ENCODE measurements around the gene OSBPL5.
A peak's percentile ranks its signal among the peaks of the same experiment; 100 is the strongest.
"Not testable (repeated sequence)": the region's sequence is repeated elsewhere in the genome, so short reads cannot be mapped to it uniquely, and the experiment has no call there.

OSBPL5 gene

DNA sequence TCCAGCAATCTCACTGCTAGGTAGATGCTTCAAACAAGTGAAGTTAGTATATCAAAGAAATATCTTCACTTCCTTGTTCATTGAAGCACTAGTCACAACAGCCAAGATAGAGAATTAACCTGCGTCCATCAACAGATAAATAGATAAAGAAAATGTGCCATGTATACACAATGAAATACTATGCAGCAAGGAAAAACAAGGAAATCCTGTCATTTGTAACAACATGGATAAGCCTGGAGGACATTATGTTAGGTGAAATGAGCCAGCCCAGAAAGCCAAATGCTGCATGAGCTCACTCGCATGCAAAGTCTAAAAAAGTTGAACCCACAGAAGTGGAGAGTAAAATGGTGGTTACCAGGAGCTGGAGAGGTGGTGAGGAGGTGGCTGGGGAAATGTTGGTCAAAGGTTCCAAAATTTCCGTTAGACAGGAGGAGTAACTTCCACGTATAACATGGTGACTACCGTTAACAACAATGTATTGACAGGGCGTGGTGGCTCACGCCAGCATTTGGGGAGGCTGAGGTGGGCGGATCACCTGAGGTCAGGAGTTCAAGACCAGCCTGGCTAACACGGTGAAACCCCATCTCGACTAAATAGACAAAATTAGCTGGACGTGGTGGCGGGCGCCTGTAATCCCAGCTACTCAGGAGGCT lies 84.3 kb downstream of the OSBPL5 start:
- peak in 1 of 4 experiments; percentile 1 for DNase-seq

DNA sequence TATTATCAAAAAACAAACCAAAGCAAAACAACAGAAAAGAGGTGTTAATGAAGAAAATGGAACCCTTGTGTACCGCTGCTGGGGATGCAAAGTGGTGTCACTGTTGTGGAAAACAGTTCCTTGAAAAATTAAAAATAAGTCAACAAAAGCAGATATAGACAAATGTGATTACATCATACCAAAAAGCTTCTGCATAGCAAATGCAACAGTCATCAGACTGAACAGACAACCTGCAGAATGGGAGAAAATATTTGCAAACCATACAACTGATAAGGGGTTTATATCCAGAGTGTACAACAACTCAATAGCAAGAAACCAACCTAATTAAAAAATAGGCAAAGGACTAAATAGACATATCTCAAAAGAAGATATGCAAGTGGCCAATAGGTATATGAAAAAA lies 85.0 kb downstream of the OSBPL5 start:
- DNase-seq, result peak in 1 of 4 experiments; percentile 16

DNA sequence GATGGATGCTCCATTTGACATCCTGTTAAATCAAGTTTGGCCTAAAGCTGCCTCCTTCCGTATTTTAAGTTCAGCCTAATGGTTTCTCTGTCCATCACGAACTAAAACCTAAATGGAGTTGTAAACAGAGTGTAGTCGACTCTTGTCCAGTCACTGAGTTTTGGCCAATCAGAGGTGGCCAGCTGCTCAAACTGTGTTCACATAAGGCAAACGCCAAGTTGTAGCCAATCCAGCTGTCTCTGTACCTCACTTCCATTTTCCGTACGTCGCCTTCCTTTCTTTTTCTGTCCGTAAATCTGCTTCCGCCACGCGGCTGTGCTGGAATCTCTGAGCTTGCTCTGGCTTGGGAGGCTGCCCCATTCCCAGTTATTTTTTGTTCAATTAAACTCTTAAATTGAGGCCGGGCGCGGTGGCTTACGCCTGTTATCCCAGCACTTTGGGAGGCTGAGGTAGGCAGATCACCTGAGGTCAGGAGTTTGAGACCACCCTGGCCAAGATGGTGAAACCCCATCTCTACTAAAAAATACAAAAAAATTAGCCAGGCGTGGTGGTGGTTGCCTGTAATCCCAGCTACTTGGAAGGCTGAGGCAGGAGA lies 87.2 kb downstream of the OSBPL5 start:
- peak in 1 of 4 experiments; percentile 1 for DNase-seq

DNA sequence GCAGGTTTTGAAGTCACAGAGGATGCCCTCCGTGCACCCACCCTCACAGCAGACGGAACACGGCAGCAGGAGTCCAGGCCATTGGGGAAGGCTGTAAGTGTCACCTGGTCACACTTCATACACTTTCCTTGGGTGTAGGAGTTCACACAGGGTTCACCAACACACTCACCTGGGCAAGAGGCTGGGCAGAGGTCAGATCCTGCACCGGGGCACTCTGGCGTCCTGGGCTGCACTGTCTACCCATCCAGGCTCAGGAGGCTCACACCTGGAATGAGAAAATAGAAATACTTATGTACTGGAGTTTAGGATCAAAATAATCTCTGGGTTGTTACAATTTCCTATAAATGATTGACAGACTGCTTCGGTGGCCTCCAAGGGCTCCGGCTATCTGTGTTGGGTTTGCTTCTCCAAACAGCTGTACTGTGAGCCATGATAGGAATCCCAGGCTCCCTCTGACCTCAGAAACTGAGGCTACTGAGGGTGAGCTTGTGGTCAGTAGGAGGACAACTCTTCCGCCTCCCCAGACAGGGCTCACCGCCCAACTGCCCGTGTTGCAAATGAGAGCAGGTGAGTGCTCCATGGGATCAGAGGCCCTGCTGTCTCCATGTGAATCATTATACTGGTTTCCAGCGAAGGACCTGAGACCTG lies 87.8 kb downstream of the OSBPL5 start:
- DNase-seq, result no peak

DNA sequence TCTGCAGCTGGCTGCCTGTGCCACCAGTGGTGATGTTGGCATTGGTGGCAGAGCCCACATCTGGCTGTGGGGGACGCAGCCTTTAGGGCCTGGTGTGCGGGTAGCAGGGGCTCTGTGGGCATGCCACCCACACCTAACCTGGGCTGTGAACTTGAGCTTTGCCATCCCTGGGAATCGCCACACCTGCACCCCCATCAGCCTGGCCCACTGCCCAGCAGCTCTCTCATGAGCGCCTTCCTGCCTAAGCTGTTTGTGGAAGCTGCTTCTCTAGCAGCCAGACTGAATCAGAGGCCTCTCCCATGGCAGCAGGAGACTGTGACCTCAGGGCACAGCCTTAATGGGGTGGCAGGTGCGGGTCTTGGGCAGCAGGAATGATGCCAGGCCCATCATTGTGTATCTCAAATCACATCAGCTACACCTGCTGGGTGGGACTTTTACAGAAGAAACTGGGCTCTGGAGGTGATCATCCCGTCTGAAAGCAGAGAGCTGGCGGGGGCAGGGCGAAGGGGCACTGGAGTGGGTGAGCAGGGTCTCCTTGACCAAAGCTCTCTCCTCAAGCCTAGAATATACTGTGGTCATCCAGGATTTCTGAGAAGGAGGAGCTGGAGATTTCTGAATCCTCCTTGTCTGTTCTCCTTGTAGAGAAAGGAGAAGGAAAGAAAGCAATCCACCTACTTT lies 90.1 kb downstream of the OSBPL5 start:
- peak in 1 of 4 experiments; percentile 1 for DNase-seq

DNA sequence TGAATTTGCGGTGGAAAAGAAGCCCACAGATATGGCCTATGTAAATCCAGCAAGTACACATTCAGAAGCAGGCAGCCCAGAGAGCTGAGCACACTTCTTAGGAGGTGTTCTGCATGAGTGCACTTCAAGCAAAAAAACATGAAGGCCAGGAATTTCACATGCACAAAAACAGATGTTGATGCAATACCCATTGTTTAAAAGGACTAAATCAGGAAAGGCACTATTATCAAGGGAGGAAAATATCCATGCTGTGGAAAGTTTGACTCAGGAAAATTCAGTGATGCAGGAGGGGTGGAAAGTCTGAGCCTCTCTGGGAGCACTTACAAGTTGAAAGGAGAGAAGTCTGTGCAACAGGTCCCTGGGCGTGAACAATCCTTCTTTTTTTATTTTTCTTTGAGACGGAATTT lies 92.1 kb downstream of the OSBPL5 start:
- no peak for DNase-seq

DNA sequence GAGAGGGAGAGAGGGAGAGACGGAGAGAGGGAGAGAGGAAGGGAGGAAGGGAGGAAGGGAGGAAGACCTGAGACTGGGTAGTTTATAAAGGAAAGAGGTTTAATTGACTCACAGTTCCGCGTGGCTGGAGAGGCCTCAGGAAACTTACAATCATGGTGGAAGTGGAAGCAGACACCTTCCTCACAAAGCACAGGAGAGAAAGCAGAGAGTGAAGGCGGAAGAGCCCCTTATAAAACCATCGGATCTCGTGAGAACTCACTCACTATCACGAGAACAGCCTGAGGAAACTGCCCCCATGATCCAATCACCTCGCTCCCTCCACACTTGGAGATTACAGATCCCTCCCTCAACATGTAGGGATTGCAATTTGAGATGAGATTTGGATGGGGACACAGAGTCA lies 95.7 kb downstream of the OSBPL5 start:
- DNase-seq, result no peak

DNA sequence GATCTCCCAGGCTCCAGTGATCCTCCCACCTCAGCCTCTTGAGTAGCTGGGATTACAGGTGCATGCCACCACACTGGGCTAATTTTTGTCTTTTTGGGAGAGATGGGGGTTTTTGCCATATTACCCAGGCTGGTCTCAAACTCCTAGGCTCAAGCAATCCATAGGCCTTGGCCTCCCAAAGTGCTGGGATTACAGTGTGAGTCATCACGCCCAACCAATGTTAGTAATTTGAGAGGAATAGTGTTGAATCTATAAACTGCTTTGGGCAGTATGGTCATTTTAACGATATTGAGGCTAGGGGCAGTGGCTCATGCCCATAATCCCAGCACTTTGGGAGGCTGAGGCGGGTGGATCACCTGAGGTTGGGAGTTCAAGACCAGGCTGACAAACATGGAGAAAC lies 98.8 kb downstream of the OSBPL5 start:
- DNase-seq, result not testable (repeated sequence)

DNA sequence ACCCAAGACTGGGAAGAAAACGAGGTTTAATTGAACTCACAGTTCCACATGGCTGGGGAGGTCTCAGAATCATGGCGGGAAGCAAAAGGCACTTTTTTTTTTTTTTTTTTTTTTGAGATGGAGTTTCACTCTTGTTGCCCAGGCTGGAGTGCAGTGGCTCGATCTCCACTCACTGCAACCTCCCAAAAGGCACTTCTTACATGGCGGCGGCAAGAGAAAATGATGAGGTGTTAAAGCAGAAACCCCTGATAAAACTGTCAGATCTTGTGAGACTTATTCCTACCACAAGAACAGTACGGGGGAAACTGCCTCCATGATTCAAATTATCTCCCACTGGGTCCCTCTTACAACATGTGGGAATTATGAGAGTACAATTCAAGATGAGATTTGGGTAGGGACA lies 100.4 kb downstream of the OSBPL5 start:
- DNase-seq, result not testable (repeated sequence)

DNA sequence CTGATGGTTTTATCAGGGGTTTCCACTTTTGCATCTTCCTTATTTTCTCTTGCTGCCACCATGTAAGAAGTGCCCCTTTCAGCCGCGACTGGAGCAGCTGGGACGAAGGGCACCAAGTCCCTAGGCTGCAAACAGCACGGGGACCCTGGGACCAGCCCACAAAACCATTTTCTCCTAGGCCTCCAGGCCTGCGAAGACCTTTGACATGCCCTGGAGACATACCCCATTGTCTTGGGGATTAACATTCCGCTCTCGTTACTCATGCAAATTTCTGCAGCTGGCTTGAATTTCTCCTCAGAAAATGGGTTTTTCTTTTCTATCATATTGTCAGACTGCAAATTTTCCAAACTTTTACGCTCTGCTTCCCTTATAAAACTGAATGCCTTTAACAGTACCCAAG lies 101.2 kb downstream of the OSBPL5 start:
- DNase-seq, result not testable (repeated sequence)

DNA sequence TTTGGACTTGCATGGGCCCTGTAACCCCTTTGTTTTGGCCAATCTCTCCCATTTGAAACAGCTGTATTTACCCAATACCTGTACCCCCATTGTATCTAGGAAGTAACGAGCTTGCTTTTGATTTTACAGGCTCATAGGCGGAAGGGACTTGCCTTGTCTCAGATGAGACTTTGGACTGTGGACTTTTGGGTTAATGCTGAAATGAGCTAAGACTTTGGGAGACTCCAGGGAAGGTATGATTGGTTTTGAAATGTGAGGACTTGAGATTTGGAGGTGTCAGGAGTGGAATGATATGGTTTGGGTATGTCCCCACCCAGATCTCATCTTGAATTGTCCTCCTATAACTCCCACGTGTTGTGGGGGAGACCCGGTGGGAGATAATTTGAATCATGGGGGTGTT lies 101.7 kb downstream of the OSBPL5 start:
- not testable (repeated sequence) for DNase-seq

DNA sequence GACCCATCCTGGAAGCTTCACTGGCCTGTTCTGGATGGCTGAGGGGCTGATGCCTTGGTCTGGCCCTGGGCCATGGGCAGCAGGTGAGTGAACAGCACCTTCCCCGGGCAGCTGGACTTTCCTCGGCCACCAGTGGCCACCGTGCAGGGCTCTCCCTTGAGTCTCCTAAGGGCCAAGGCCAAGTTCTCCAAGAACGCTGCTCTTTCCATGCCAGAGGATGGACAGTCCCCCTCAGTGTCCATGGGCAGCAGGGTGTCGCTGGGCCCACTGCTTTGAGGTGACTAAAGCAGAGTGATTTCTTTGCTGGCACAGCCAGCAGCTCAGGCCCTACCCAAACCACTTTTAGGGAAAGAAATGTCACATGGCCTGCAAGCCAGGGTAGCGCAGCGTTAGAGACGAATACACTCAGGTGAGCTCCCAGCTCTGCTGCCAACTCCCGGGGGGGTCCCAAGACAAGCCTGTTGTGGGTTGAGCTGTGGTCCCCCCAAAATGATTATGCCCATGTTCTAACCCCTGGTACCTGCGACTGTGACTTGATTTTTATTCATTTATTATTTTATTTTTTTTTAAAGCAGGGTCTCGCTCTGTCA lies 104.6 kb downstream of the OSBPL5 start:
- DNase-seq, result no peak

DNA sequence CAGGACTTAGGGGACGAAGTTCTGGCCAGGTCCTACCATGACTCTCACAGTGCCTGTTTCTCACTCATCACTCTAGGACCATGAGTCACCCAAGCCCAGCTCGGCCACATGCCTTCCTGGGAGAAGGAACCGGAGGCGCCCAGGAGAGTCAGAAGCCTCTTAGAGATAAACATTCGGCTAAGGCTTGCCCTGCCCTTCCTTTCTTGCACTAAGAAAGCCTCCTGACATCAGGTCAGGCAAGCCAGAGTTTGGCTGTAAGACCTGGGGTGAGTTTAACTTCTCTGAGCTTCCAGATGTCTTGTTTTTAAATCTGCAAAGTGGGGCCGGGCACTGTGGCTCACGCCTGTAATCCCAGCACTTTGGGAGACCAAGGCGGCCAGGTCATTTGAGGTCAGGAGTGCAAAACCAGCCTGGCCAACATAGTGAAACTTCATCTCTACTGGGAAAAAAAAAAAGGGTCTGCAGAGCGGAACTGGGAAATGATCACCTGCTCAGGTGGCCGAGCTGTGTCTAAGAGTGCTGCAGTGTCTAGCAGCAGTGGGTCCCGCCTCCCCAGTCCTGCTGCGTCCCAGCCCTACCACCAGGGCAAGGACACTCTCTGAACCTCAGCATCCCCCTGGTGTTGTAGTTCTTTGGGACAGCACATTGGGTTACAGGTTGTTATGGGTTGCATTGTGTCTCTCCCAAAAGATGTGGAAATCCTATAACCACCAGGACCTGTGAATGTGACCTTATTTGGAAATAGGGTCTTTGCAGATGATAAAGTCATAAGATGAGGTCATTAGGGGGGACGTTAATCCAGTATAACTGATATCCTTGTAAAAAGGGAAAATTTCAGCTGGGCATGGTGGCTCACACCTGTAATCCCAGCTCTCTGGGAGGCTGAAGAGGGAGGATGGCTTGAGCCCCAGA lies 106.1 kb downstream of the OSBPL5 start:
- DNase-seq, result peak; percentile 44 to 68 (median 48)

DNA sequence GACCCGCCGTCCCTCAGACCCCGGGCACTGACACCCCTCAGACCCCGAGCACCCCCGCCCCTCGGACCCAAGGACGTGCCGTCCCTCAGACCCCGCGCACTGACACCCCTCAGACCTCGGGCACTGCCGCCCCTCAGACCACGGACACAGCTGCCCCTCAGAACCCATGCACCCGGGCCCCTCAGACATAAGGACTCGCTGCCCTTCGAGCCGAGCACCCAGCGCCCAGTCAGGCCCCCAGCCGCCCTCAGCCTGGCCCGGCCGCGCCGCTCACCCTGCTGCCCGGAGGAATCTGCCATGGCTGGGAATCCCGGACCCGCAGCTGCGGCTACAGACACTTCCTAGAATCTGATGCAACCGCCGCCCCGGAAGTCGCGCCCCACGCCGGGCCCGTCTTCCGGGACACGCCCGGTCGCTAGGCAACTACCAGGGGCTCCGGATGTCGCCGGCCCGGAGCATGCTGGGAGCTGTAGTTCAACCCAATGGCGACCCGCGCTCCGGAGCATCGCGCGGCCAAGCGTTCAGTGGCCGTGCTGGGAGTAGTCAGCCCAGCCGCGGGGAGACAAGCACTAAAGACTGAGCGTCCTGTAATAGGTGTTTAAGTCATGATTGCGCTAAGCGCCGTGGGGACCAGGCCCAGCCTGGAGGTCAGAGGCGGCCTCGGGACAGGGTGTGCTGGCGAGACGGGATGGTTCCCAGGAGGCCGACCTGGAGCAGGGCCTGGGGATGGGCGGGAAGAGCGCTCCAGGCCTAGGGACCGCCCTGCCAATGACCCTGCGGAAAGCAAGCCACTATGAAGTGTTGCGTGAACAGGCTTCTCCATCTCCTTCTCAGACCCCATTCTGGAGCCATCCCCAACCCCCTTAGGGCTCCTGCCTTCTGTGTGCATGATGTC lies 107.8 kb downstream of the OSBPL5 start, which contains the start of gene CARS1:
Gene CARS1, minus strand, starts transcription at position 355 of the 895 bp plus-strand sequence. Its CDS starts 56 bp downstream, at position 299.
- DNase-seq, result peak; percentile 96 to 98 (median 98)

DNA sequence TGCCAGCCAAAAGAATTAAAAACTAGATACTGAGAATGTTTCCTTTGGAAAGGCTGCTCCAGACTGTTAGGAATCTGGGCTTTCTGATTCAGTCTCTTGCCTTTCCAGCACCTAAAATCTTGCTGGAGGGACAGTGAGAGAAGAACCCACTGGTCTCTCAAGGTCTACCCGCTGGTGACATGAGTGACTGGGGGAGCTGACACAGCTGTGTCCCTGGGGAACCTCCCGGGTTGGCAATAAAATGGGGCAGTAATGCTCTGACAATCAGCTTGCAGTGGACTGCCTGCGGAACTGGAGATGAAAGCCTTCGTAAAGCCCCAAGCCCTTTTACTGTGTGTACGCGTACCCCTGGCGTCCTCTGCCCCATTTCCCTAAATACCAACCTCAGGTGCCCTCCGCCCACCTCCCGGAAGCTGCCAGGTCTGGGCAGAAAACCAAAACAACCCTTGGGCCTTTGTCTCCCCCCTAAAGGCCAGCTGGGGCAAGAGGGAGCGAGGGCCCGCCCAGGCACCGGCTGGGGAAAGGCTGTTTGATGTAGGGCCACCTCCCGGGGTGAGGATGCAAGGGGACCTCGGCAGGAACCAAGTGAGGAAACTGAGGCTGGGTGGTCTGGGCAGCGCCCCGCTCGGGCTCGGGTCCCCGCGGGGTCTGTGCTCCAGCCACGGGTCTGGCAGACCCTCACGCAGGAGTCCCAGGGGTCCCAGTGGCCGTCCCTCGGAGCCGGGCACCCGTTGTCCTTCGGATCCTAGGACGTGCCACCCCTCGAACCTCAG lies 108.6 kb downstream of the OSBPL5 start:
- peak; percentile 15 to 52 (median 29) for DNase-seq

DNA sequence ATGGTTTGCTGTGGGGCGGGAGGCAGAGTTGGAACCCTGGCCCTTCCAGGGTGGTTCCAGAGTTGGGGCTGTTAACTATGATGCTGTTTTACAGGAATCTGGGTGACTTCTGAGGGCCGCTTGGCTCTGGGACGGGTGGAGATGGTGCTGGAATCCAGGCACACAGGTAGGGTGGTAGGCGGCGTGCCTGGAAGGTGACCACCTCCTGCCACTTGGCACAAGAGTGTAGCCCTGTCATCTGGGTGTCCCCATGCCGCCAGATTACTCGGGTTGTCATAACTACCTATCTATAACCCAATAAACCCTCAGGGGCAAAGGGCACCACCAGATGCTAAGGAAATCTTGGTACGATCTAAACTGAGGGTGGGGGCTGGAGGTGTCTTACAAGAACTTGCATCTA lies 109.2 kb downstream of the OSBPL5 start:
- no peak for DNase-seq

DNA sequence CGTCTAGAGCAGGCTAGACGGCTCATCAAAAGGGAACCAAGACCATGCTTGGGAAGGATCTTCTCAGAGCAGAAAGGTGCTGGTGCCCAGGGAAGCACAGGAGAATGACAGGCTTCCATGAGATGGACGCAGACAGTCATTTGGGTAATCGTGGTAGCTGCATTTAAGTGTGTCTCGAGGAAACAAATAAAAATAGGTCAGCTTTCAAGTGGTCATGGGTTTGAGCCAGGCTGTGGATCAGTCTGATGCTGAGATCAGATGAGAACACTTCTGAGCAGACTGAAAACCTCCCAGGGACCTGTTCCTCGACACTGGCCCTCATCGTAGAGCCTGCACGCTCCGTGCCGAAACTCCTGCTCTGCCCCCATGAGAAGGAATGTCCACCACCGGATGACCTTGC lies 112.5 kb downstream of the OSBPL5 start:
- DNase-seq, result no peak

DNA sequence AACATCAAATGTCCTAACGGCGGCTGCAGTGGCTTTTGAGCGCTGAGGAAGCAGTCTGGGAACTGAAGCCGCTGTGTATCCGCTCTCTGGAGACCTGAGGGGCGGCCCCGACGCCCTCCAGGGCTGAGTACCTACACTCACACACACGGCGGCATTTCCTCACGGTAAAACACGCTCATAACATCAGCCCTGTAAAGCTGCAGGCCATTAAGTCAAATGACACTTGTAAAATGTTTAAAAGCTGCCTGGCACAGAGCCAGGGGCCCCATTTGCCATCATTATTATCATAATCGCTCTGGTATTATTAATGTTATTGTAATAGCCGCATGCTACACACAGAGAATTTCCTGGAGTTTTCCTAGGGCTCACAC lies 113.0 kb downstream of the OSBPL5 start:
- DNase-seq, result peak in 1 of 4 experiments; percentile 26

DNA sequence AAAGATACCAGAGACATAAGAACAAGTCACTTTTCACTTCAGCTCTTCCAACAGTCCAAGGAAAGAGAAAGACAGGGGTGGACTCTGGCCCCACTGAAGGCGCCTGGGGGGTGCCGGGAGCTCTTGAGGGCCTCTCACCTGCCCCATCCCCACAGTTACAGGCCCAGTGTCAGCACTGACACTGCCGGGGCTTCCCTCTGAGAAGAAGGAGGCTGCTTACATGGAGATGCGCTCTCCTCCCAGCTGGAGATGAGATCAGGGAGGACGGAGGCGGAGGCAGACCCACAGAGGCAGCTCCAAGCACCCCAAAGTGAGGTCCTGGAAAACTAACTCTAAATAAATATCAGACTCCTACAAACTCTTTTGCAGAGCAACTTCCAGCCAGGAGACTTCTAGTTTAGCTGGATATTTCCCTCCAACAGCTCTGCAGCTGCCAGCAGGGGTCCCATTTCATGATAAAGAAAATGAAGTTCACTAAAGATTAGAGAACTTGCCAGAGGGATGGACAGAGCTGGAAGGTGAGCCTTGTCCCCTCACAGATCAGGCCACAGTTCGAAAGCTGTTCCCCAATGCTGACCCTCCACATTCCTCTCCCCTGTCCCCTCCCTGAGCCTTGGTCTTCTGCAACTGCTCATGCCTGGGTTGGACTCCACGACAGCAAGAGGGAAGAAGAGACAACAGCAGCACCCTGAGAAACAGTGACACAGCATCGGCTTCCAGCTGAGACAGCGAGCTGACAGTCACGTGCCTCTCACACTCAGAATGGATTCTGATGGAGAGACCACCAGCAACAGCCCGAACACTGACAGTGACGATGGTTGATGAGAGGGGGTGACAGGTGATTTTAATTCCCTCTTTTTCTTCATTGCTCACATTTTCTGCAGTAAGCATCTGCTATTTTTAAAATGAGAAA lies 113.7 kb downstream of the OSBPL5 start:
- DNase-seq, result peak; percentile 21 to 52 (median 36)
